Effector CD8-positive, alpha-beta T cell (primary cell): ENCODE measurements around the gene SH3BP4.

ENCODE experiments used
- DNase-seq: peaks from one replicate; lab custom pipeline; 2025; lab: John Stamatoyannopoulos, UW

Gene SH3BP4

DNA sequence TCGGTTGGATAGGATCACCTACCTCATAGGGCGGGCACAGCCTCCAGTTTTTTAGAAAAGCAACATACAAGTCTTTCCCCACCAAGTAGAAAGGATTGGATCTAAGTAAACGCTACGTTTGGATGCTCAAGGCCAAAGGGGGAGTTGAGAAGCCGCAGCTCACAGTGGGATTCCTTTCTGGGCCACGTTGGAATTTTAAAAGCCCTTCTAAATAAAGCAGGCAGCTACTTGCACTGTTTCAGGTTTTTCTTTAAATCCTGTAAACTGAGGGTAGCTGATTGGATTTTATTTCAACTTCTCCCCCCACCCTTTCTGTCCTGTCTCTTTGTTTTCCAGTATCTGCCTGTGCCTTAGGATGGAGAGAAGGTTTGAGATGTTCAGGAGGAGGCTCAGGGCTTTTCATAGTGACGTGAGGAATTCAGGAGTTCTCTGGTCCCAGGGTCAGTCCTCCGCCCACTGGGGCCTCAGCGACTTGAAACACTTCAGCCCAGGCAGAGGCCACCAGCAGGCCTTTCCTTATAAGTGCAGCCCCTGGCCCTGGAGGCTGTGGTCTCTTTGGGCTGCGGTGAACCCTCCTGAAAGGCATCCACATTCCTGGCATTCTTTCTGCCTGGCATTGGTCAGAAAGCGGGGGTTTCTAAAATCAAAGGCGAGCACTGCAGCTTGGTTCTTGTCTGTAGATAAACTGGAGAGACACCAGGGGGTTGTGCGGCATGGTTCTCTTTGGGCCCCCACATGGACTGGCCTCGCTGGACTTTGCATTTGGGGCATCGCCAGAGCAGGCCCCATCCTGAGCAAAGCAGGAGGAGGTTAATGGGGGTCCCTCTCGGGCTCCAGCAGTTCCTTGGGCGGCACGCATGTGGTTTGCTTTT is 44.5 kb downstream of the SH3BP4 start:
- DNase-seq, result no peak

GRCh38 chr2:234996941-234997270 is 45.1 kb downstream of the SH3BP4 start:
- no peak for DNase-seq

GRCh38 chr2:234997389-234997788 is 45.6 kb downstream of the SH3BP4 start:
- no peak for DNase-seq

DNA sequence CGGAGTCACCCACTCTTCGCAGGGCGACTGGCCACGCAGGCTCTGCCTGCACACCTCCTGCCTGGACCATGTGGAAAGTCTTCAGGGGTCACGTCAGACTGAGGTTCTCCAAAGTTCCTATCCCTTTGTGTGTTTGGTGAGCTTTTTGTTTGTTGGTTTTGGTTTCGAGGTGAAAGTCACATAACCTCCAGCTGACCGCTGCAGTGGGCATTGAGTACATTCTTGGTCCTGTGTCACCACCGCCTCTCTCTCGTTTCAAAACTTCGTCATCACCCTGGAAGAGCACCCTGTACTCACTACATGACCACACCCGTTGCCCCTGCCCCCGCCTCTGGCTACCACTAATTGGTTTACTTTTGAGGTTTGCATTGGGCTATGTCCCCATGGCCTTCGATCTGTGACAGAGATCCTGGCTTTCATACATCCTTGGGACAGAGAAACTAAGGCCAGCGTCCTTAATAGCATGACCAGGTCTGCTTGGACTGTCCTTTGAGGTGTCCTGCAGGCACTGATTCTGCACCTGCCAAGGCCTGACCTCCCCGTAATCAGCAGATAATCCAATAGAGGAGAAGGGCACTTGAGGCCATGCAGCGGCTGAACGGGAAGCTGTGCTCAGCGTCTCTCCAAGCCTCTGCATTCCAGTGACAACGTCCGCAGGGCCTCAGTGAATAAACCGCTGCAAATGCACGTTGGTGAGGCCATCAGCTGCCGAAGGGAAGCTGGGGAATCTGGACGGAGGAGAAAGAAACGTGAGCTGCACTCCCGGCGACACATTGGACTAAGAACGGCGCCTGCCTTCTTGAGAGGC is 46.8 kb downstream of the SH3BP4 start:
- DNase-seq, result no peak

GRCh38 chr2:234999740-235000425 is 48.1 kb downstream of the SH3BP4 start:
- DNase-seq, result no peak

DNA sequence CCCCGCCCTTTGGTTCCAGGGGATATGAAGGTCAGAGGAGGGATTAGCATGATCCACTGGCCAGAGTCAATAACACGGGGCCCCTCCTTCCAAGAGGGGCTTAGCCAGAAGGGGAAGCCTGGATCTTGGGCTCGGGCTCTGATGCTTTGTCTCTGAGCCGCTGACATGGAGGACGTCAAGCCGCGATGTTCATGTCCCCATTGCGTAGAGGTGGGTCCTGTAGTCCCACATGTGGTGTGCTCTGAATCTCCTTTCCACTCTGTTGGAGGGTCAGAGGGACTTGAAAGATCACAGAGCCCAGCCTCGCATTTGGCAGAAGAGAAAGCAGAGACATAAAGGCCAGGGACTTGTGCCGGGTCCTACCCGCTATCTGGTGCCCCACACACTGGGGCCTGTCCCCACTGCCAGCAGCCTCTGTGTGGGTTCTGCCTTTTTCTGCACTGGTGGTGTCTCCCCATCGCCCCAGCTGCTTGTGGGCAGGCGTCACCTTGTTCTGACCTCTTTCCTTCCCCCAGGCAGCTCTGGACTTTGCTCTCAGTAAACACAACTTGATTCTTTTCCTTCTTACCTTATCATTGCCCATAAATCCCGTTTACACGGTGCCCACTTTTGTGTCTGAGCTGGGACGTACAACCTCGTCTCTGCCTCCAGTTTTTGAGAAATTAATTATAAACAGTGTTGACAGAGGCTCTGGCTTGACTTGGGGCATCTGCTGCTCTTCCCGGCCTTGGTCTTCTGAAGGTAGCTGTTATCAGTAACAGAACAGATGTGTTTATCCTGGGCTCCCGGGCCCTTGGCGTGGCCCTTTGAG is 48.8 kb downstream of the SH3BP4 start:
- DNase-seq, result no peak

DNA sequence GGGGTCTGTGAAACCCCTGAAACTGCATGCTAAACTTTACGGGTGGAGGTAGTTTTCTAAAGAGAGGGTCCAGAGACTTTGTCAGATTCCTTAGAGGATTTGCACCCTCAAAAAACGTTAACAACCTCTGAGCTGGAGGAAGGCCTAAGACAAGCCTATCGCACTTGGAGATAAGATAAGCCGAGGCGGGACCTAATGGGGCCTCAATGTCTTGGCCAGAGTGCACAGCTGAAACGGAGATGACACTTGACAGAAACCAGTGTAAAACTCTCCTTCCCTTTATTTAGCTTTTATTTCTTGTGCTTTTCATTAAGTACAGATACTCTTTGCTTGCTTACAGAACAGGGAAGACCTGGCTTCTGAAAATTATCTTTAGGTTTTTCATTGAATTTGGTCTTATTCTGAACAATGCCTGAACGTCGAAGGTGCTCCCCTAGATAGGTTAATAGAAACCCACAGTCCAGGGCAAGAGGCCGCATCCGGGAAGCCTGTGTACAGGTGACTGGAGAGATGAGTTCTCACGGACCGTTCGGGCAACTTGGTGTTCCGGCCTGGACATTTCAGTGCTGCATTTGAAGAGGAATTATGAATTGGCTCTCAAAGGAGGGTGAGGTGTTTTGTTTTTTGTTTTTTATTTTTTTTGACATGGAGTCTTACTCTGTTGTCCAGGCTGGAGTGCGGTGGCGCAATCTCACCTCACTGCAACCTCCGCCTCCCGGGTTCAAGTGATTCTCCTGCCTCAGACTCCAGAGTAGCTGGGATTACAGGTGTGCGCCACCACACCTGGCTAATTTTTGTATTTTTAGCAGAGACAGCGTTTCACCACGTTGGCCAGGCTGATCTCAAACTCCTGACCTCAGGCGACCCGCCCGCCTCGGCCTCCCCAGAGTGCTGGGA is 49.7 kb downstream of the SH3BP4 start:
- DNase-seq, result no peak

GRCh38 chr2:235002198-235003095 is 50.6 kb downstream of the SH3BP4 start:
- no peak for DNase-seq

DNA sequence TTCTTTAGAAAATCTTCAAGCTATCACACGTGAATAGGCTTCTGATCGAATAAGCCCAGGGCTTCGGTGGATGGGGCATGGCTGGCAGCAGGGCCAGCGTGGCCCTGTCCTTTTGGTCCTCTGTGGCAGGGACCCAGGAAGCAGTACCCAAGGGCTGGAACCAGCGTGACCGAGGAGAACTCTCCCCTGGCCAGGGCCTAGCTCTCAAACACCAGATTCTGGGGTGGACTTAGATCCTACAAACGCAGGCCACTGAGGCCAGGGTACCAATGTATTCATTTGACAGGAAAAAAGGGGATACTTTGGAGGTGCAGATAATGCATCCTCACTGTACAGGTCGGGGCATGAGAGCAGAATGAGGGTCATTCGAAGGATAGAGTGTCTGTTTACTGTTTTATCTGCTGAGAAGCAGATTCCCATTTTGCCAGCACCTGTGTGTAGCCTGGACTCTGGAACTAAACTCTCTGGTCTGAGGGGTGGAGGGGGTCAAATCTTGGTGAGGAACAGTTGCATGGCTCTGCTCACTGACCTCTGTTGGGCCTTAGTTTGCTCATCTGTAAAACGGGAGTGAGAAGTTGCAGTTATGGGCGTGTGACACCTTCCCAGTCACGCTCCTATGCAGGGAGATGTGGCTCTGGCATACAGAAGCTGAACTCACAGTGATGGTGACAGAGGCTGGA is 51.4 kb downstream of the SH3BP4 start:
- no peak for DNase-seq

DNA sequence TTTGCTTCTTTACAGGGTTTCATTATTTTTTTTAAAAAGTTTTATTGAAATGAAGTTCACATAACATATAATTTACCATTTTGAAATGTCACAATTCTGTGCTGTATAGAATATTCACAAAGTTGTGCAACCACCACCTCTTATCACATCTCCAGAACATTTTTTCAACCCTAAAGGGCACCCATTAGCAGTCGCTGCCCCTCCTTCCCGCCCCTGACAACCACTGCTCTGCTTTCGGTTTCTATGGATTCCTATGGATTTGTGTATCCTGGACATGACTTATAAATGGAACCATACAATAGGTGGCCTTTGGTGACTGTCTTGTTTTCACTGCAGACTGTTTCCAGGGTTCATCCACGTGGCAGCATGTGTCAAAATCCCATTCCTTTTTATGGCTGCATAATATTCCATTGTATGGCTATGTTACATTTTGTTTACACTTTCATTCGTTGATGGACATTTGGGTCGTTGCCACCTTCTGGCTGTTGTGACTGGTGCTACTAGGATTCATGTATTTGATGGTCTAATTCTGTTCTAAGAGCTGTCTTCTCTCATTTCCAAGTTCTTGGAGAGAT is 52.6 kb downstream of the SH3BP4 start:
- no peak for DNase-seq

- no peak for DNase-seq
These were observed 53.2 kb downstream of the SH3BP4 start for GRCh38 chr2:235005023-235005422.

DNA sequence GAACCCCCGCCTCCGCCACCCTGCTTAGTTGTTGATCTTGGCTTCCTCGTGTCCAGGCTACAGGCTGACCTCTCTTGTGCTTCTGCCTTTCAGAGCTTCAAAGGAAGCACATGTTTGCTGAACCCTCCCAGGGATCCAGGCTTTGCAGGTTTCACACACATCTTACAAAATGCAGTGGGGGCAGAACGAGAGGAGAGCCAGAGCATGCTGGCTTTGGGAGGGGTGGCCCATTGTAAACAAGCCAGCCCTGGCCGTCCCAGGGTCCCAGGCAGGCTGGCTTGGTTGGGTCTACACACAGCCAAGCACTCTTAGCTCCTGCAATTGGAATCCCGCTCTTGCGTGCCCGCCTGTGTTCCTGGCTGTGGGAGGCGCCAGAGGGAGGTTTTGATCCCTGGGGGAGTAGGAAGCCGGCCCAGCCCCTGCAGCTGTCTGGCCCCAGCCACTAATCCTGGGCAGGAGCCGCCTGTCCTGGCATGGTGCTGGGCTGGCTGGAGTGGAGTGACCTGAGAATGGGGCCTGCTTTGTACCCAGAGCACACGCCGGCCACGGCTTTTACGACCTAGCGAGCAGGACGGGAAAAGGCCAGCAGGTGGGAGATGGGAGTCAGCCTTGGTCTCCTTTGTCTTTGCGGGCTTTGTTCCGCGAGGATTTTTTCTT is 53.9 kb downstream of the SH3BP4 start:
- DNase-seq, result no peak

GRCh38 chr2:235006461-235006860 is 54.6 kb downstream of the SH3BP4 start:
- DNase-seq, result no peak

- no peak for DNase-seq
These were observed 55.2 kb downstream of the SH3BP4 start for GRCh38 chr2:235006986-235007385.

DNA sequence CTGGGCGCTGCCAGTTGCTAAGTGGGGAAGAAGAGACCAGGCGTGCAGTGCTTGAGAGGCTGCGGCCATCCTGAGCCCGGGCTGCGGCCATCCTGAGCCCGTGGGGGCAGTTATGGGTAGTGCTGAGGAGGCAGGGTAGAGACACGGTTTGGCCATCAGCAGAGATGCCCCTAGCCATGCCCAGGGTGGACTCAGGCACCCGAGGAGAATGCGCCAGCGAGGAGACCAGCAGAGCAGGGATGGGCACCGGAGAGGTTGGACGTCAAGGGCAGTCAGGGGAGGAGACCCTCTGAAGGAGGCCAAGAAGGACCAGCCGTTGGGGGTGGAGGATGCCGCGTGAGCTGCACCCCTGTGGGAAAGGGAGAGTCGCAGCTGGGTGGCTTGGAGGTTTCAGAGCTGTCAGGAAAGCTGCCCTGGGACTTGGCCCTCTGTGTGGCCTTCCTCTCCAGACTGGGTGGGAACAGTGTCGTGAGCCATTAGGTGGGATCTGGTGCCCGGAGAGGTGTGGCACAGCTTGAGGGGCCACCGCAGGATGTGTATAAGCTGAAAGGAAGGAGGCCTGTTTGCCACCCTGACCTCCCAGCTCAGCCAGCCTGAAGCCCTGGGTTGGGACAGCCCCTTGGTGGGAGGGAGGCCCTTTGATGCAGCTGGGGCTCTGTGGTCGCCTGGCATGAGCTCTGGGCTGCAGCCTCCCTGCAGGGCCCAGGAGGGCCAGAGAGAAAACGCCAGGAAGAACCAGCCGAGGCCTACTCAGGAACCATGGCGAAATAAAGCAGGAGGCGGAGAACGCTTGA is 56.0 kb downstream of the SH3BP4 start:
- no peak for DNase-seq

GRCh38 chr2:235008584-235009044 is 56.8 kb downstream of the SH3BP4 start:
- DNase-seq, result no peak

- DNase-seq, result no peak
These were observed 57.3 kb downstream of the SH3BP4 start for GRCh38 chr2:235009081-235009480.
